CD4-positive, alpha-beta T cell treated with Interleukin-6 at 100 ng/mL for 8 hours (primary cell): Measurements from ENCODE around the gene C5orf22.
"Not testable (repeated sequence)": the region's sequence is repeated elsewhere in the genome, so short reads cannot be mapped to it uniquely, and the experiment has no call there.

Experiments
- DNase-seq: peaks from one replicate; pipeline ENCODE4 v3.0.0-alpha.2; 2020; ENCODE audit warnings: mixed read lengths, low spot score

C5orf22 gene

DNA sequence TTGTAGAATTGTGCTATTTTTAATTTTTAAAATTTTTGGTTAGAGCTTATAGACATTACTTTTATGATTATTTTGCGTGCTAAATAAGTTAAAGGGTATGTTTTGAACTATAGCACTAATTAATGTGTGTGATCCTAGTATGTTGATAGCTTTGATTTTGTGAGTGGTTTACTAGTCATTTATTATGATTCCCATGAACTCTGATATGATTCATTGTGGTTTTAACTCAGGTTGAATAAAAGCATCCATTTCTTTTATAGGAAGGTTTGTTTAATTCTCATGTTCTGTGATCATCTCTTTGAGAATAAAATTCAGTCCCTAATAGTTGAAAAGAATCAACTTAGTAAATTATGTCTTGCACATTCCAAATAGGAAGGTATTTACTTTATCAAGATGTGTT is 22.5 kb downstream of the C5orf22 start:
- DNase-seq = no peak

- DNase-seq = no peak
Measured at GRCh38 chr5:31556461-31556860, 24.4 kb downstream of the C5orf22 start.

DNA sequence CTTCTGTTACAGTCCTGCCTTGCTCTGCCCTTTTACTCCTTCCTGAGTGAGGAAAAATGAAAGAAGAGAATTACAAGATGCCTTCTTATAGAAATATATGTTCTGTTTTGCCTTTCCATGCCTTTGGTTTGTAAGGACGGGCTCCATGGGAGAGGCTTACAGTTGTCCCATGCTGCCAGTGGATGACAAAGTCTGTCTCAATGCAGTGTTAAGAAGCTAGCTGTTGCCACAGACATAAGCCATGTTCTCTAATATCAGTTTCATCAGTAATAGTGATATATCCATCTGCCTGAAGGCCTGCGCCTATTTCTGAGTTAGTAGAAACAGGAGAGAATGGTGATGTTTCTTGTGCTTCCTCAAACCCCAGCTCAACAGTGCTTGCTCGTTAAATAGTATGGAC is 27.8 kb downstream of the C5orf22 start:
- DNase-seq = no peak

DNA sequence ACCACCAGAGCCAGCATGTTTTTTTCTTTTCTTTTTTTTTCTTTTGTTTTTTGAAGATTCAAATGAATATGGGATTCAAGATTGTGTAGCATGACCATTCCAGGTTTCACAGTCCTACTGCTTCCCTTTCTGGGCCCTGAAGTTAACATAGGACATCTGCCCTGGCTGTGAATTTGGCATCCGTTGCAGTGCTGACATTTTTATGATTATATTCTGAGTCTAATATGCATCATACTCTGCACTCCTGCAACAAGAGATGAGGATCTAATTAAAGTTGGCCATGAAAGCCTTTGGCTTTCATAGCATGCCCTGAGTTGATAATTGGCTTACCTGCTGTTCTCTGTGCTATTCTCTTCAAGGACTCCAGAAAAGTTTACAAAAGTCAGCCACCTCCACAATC is 29.8 kb downstream of the C5orf22 start:
- DNase-seq = no peak

GRCh38 chr5:31563216-31563615 is 31.1 kb downstream of the C5orf22 start:
- DNase-seq = no peak

DNA sequence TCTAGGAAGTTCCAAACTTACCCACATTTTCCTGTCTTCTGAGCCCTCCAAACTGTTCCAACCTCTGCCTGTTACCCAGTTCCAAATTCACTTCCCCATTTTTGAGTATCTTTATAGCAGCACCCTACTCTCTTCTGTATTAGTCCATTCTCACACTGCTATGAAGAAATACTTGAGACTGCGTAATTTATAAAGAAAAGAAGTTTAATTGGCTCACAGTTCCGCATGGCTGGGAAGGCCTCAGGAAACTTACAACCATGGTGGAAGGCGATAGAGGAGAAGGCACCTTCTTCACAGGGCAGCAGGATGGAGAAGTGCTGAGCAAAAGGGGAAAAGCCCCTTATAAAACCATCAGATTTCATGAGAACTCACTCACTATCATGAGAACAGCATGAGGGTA is 34.3 kb downstream of the C5orf22 start:
- not testable (repeated sequence) for DNase-seq

- DNase-seq = no peak
Measured at GRCh38 chr5:31568302-31568835, 36.3 kb downstream of the C5orf22 start.

DNA sequence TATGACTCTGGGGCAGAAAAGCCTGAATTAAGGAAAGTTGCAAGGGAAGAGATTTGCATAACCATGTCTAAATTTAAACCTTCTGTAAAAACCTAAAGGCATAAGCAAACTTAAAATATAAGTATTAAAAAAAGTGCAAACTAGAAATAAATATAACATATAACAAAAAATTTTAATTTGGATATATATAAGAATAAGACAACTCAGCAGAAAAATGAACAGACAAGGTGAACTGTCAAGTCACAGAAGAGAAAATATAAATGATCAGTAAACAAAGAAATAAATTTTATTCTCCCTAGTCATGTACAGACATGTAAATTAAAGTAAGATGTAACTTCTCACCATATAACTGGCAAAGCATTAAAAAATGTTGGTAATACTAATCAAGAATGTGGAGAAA is 37.0 kb downstream of the C5orf22 start:
- DNase-seq = no peak

DNA sequence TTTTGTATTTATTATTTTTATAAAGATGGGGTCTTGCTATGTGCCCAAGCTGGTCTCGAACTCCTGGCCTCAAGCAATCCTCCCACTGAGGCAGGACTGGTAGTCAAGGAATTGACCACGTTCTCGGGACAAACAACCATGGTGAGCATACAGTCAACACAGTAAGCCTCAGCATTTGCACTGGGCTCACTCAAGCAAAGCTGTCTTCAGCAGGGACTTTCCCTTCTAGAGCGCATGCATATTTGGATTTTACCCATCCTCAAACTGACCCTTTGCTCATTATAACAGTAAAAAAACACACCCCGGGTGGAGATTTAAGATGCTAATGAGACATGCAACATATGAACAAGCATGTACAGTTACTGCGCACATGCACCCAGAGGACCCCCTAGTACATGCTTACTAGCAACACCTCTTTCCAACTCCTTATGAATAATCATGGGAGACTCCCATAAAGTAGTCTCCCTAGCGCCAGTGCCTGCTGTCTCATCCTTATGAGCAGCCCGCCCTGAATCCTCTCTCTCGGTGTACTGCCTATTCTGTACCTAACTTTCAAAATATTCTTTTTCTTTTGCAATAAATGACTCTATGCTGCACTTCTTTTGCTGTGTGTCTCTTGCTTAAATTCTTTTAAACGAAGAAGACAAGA is 41.5 kb downstream of the C5orf22 start:
- DNase-seq = no peak

DNA sequence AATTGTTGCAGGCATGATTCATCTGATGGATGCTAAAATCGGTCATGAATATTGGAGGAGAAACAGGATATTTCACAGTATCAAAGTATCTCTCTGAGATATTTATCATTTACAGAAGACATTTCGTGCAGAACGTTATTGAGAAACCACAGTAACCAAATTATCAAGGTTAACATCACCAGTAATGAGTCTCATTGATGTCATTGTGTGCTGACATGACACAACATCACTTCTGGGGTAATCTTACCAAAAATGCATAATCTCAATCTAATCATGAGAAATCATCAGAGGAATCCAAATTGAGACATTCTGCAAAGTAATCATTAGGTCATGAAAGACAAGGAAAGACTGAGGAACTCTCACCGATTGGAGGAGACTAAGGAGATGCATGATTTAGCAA is 42.7 kb downstream of the C5orf22 start:
- DNase-seq = no peak

GRCh38 chr5:31577438-31577837 is 45.3 kb downstream of the C5orf22 start:
- no peak for DNase-seq

- no peak for DNase-seq
Measured at GRCh38 chr5:31579558-31579957, 47.5 kb downstream of the C5orf22 start.

- peak; percentile 4 for DNase-seq
Measured at GRCh38 chr5:31581498-31582099, 49.5 kb downstream of the C5orf22 start.

DNA sequence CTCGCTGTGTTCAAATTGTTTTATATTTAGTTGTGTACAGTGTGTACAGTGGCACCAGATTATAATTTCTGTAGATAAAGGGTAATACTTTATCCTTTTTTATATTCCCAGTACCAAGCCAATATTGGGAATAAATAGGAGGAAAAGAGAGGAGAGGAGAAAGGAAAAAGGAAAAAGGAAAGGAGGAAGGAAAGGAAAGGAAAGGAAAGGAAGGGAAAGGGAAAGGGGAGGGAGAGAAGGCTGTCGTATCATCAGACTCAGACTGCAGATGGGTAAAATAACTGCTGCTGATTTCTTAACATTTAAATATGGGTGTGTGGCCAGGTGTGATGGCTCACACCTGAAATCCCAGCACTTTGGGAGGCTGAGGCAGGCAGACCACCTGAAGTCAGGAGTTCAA is 51.0 kb downstream of the C5orf22 start:
- DNase-seq = no peak

DNA sequence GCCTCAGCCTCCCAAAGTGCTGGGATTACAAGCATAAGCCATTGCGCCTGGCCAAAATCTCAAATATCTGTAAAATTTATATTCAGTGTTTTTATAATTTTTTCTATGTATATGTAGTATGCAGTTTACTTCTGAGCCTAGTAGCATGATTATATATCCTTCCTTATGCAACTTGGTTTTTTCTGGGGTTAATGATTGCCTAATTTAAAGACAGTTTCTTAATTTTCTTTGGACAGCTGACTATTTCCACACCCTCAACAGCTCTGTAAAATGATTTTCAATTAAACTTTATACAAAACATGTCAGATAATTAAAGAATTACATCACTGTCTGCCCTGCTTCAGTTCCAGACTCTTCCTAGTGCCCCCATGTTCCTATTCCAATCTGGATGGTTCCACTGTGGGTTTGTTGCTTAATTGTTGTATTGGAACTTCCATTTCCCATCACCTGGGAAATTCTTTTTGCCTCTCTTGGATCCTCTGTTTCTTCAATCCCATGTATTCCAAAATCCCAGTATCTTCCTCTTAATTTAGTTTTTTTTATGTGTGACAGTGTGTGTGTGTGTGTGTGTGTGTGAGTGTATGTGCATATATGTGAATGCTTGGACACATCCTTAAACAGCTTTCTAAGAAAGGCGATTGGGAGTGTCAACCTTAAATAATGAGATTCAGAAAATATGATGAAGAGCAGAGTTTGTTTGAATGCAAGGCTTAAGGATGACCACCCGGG is 53.2 kb downstream of the C5orf22 start:
- DNase-seq = no peak

DNA sequence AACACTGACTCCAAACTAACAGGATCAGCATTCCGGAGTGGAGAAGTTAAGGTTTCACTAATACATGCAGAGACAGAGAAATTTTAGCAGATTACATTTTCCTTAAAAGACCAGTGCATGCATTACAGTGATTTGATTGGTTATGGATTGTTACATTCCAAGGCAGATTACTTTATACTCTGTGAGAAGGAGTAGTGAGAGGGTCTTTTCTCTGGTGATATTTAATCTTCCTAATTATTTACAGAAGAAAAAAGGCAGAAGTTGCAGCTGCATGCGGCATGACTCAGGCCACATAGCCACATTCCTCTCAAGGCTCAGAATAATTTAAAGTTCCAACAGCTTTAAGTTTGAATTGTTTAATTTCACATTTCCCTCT is 53.8 kb downstream of the C5orf22 start:
- no peak for DNase-seq

DNA sequence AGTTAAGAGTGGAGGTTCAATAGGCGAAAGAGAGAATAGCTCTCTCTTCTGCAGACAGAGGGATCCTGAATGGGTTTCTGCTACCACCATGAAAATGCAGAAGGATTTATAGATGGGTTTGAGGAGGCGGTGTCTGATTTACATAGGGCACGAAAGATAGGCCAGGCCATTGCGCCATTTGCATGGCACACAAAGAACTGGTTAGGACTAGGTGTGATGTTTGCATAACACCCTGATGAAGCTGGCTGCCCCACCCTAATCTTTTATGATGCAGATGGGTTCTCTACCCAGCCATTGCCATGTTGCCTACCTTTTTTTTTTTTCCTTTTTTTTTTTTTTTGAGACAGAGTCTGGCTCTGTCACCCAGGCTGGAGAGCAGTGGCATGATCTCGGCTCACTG is 55.4 kb downstream of the C5orf22 start:
- no peak for DNase-seq

DNA sequence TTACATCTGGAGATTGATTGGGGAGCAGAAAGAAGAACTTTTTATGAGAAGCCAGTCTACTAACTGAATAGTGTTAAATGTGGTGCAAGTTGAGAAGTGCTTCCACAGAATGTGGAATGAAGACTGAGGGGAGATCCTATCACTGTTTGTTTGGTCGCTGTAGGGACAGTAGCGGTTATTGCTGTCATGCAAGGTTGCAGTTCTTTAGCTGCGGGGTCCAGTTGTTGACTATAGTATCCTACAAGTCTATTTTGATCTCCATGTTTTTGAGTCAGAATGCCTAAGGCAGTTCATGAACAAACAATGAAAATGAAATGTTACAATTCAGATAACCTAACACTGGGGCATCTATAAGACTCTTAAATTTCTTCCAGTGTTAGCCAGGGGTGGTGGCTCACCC is 61.6 kb downstream of the C5orf22 start:
- no peak for DNase-seq

DNA sequence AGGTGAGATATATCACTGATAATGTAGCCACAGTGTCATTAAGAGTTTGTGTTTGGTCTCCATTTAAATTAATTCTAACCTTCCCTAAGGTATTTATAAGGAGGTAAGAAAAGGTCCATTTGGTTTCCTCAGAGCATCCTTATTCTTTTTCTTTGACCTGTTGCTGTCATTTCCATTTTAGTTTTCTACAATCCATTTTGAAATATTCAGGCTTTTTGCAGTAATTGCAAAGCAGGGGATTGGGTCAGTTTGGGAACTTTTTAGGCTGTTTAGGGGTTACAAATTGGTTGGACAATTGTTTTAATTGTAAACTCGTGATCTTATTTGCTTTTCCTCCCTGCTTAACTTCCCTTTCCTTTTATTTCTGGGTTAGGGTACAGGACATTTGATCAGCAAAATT is 64.3 kb downstream of the C5orf22 start:
- DNase-seq = no peak

GRCh38 chr5:31598640-31599611 is 66.8 kb downstream of the C5orf22 start:
- DNase-seq = no peak

- DNase-seq = not testable (repeated sequence)
Measured at GRCh38 chr5:31602305-31602704, 70.2 kb downstream of the C5orf22 start.

GRCh38 chr5:31604240-31604639 is 72.1 kb downstream of the C5orf22 start:
- DNase-seq = no peak
